COLO668 (cell line): ENCODE measurements around the gene ZNF443.
A peak's percentile ranks its signal among the peaks of the same experiment; 100 is the strongest.
"Not testable (repeated sequence)": the region's sequence is repeated elsewhere in the genome, so short reads cannot be mapped to it uniquely, and the experiment has no call there.

Experiments
- DNase-seq: peaks from one replicate; lab custom pipeline; 2025; ENCODE audit not compliant: unreplicated experiment; lab: John Stamatoyannopoulos, UW

The ZNF443 gene

GRCh38 chr19:12425236-12425887 lies 15.5 kb downstream of the ZNF443 start:
- no peak for DNase-seq

- DNase-seq, result not testable (repeated sequence)
These were observed 23.5 kb downstream of the ZNF443 start for GRCh38 chr19:12417273-12417672.

- no peak for DNase-seq
These were observed 28.9 kb downstream of the ZNF443 start for GRCh38 chr19:12411893-12412292.

- peak; percentile 97 for DNase-seq
These were observed 40.0 kb downstream of the ZNF443 start, which contains the start of gene ZNF799 for GRCh38 chr19:12400633-12401502. Gene ZNF799 (minus strand): TSS chr19:12401271. CDS start chr19:12401070, 201 bp downstream.

GRCh38 chr19:12399901-12400632 lies 40.8 kb downstream of the ZNF443 start:
- peak; percentile 36 for DNase-seq

- not testable (repeated sequence) for DNase-seq
These were observed 49.7 kb downstream of the ZNF443 start for GRCh38 chr19:12391148-12391547.

GRCh38 chr19:12386365-12386764 lies 54.5 kb downstream of the ZNF443 start:
- DNase-seq, result not testable (repeated sequence)

- no peak for DNase-seq
These were observed 60.4 kb downstream of the ZNF443 start for GRCh38 chr19:12380444-12380737.

GRCh38 chr19:12379732-12380443 lies 60.9 kb downstream of the ZNF443 start:
- DNase-seq, result no peak
